Measurements from ENCODE around the gene PRIMPOL.

DNA sequence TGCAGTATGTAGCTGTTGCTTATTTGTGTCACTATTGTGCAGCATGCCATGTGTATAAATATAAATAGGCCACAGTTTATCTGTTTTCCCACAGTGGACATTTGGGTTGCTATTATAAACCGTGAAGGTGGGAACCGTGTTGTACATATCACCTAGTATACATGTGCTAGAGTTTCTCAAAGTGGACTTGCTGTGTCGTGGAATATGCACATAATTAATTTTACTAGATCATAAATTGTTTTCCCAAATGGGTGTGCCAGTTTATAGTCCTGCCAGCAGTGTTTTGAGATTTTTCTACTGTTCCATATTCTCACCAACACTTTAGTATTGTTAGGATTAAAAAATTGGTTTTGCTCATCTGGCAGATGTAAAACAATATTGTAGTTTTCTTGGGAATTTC is 38.5 kb downstream of the PRIMPOL start:
- TF ChIP-seq POLR2A (IDR thresholded peaks at IDR 0.05; ENCODE audit: low read depth, low read length) (no peak), SPI1 (IDR thresholded peaks at IDR 0.05; ENCODE audit: low read depth, low read length) (no peak), POLR2AphosphoS5 (IDR thresholded peaks at IDR 0.05; ENCODE audit: low read depth, low read length) (no peak), TAF1 (IDR thresholded peaks at IDR 0.05; ENCODE audit: low read depth, low read length) (no peak)
